Frontal cortex (tissue), 4 donors: ENCODE results near the gene ZFHX2. TPM values are rescaled to one million over a fixed set of nuclear protein-coding genes. Genes with fewer than 3 reads are reported as not detected.
A peak's percentile ranks its signal among the peaks of the same experiment; 100 is the strongest.

Source experiments
- DNase-seq, 2 donors: peaks; one replicate each; pipeline ENCODE4 v3.0.0; 2012; ENCODE audit warnings: low spot score in 2 of 2
- FAIRE-seq: peaks from 2 replicates; lab custom pipeline; 2012; peaks lifted over from hg19 to GRCh38; lab: Jason Lieb, UNC
- total RNA-seq: library from RNA; depleted of rRNA; stranded (reverse); fragments of >200 nt; gene quantifications from one replicate; pipeline ENCODE4 v1.2.3, GENCODE V29; 2014
- donor health status: control.
- donor health status: control.
- donor health status: control.

The ZFHX2 gene
- total RNA-seq, 1 donor from 2014 or later: 1.2 TPM

DNA sequence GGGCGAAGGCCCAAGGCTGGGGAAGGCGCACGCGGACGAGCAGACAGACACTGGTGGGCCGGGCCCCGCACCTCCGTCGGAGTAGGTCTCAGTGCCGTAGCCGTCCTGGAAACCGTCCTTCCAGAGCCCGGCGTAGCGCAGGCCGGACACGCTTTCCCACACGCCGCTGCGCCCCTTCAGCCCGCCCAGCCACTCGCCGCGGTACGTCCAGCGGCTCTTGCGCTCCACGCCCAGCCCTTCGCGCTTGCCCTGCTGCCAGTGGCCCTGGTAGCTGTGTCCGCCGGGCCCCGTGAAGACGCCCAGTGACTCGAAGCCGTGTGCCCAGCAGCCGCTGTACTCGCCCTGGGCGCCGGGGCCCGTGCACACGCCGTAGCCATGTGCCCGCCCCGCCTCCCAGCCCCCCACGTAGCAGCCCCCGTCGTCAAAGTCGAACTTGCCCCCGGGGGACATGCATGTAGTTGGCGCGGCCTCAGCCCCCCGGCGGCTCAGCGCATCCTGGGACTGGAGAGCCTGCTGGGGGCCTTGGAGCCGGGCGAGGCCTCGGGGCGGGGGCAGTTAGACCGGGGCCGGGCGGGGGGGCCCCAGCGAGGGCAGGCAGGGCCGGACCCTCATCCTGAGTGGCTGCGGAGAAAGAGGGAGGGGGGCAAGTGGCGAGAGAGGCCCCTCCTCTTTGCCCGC, 25.6 kb upstream of the ZFHX2 start:
- DNase-seq (peak; percentile 60 to 62), FAIRE-seq (no peak)

DNA sequence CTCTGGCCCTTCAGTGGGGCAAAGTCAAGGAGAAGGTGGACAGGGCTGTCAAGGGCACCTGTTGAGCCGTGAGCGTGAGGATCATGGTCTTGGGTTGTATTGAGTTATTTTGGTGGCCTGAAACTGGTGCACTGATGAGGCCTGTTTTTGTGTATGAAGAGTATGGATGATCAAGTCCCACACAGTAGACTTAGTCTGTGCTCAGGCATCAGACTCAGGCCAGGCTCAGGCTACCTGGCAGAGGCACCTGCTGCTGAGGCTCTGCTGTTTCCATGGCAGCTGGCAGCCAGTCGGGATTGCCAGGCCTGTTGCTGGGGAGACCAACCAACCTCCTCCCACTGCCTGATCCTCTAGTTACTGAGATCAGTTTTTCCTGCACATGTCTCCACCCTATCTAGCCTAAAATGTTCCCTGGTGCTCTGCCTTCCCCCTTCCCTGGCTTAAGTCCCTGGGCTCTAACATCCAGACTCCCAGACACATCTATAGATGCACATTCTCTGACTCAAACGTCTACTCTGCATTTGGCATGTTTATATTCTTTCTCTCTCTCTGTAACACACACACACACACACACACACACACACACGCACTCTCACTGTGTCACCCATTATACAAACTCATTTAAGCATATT, 21.9 kb upstream of the ZFHX2 start:
- no peak for FAIRE-seq
- DNase-seq: no peak

DNA sequence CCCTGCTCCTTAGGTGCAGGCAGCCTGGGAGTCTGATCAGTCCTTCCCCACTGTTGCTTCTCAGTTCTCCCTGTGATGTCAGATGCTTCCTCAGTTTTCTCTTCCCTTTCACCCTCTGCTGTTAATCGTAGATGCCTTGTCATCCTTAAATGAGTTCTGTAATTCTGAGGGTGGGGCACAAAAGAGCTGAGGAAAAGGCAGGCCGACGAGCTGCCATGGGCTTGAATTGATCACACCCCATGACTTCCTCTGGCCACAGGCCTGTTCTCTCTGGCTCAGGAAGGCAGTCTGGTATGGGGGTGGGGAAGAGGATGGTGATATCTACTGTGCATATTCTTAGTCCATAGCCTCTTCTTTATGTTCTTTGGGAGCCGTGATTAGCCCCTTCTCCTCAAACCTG, 21.3 kb upstream of the ZFHX2 start:
- DNase-seq (no peak), FAIRE-seq (no peak)

DNA sequence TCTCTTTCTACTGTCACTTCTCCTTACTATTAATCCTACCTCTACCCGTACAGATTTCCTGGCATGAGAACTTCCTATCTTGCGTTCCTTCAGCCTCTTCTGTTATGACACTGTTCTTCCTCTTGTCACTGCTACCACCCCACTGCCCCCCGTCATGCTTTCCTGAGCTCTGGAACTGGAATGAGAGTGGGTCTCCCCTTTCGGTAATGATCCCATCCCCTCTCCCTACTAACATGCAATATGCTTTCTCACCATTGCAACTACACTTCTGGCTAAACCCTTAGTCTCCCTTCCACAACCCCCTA, 20.9 kb upstream of the ZFHX2 start:
- no peak for FAIRE-seq
- no peak for DNase-seq

DNA sequence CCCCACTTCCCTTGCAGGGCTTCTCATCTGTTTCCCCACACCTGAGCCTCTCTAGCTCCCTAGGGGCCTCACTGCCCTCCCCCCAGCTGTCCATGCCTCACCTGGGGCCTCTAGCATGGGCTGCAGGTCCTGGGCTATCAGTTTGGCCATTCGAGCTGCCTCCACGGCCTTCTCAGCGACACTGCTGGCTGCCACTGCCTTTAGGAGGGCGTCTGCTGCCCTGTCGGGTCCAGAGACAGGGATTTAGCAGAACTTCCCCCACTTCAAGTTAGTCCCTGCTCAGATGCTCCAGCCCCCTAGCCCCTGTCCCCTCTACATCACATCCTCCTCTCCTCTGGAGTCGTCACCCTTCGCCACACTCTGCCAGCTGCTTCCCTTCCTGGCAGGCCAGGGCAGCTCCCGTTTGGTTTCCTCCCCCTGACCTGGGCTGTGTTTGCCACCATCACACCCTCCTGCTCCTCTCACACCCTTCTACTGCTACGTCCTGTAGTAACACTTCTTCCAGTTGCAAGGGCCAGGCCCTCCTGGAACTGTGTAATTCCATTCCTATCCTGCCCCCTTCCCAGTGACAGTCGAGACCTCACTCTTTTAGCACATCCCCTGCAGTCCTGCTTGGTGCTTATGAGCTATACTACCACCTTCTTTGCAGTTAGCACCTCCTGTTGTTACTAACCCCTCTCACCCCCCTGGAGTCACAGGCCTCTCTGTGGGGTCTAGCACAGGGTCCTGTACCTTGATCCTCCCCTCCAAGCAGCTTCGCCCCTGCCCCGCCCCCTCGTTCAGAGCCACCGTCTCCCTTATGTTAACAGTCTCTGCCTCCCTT, 20.3 kb upstream of the ZFHX2 start:
- FAIRE-seq (no peak), DNase-seq (no peak)

DNA sequence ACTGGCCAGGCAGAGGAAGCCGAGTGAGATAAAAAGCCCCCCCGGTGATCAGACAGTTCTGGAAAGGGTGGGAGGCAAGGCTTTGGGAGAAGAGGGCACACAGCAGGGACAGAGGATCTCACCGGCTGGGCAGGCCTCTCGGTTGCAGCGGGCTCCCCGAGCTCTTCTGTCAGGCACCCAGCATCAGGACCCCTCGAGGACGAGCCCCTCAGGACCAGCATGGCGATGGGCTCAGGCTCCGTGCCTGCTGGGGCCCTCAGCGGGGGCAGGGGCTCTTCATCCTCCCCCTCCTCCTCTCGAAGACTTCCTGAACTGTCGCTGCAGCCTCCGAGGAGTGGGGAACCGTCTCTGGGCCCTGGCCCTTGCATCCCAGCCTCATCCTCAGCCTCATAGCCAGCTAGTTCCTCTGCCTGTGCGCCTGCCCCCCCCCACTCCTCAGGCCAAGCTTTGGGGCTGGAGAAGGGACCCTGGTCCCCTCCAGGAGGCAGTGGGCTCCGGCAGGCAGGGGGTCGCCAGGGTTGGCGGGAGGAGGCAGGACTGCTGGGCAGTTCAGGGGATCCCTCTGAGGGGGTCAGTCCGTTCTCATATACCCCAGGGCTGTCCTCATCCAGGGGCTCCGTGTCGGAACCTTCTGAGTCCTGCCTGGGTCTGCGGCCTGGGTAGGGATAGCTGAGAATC, 19.4 kb upstream of the ZFHX2 start:
- DNase-seq (no peak), FAIRE-seq (no peak)

DNA sequence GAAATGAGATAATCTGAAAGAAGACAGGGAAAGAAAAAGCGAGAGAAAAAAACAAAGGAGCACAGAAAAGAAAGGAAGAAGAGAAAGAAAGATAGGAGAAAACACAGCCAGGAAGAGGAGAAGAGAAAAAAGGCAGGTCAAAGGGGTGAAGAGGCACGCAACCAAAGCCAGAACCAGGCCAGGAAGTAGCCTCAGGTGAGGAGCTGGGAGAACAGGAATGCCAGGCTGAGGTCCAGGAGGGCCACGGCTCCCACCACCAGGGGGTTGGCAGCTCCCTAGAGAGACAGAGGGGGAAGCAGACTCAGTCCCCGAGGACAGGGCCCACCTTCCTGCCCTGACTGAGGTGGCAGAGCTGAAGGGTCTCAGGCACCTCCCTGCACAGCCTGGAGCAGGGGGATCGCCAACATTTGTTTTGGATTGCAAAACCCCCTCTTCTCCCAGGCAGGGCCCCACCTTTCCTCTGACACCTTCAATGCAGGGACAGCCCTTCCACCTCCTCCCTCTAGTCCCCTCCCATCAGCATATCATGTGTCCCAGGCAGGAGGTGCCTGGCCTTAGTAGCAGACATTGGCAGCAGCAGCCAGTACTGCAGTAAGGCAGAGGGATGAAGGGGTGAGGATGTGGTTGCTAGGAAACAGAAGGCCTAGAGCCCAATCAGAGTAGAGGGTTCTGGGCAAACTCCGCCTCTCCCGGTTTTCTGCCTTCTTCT, 18.0 kb upstream of the ZFHX2 start:
- FAIRE-seq: no peak
- DNase-seq: peak in 1 of 2 donors; percentile 56

DNA sequence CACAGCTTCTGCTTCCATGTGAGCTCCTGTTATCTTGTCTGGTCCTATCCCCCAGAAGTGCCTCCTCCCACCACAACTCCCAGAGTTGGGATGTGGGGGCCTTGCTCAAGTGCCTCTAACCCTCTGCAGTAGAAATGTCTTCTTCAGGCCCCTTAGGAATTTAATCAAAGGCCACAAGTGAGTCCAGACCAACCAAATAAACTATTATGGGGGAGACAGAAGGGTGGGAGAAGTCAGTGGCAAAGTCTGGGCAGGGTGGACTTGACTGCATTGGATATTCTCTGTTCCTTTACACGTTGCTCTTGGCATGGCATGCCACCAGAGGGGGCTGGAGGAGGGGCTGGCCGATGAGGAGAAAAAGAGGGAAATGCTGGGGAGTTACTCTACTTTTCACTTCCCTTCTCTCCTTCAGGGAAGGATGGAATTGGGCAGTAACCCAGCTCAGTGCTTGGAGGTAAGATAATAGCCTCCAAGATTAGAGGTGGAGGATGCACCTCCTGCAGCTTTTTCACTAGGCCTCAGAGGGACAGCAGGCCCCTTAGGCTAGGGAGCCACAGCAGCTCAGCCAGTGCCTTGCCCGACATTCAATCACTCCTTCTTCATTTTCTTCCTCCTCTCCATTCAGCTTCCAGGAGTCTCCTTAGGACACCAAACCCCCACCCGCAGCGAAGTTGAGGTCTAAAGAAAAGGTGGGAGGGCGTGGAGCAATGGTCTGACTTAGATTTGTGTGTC, 17.2 kb upstream of the ZFHX2 start:
- DNase-seq (no peak), FAIRE-seq (no peak)

DNA sequence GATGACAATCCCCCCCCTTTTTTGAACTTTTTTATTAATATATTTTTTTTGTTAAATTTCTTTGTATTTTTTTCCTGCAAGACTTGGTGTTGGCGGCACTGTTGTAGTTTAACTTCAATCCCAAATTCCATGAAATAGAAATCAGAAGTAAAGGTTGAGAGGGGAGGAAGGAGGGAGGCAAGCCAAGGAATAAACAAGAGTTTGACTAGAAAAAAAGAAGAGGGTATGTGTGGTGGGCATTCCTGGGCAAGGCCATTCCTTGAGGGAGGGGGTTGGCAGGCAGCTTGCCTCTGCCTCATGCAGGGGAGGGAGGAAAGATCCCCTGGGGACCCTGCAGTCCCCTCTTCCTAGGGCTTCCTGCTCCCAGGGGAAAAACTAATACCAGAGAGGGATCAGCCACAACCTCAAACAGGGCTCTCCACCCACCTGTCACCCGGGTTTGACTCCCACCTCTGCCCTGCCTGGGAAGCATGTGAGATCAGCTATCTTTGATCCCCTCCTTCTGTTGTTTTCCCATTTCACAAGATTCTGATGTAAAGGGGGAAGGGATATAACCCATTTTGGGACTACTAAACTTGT, 16.5 kb upstream of the ZFHX2 start:
- FAIRE-seq: no peak
- no peak for DNase-seq

DNA sequence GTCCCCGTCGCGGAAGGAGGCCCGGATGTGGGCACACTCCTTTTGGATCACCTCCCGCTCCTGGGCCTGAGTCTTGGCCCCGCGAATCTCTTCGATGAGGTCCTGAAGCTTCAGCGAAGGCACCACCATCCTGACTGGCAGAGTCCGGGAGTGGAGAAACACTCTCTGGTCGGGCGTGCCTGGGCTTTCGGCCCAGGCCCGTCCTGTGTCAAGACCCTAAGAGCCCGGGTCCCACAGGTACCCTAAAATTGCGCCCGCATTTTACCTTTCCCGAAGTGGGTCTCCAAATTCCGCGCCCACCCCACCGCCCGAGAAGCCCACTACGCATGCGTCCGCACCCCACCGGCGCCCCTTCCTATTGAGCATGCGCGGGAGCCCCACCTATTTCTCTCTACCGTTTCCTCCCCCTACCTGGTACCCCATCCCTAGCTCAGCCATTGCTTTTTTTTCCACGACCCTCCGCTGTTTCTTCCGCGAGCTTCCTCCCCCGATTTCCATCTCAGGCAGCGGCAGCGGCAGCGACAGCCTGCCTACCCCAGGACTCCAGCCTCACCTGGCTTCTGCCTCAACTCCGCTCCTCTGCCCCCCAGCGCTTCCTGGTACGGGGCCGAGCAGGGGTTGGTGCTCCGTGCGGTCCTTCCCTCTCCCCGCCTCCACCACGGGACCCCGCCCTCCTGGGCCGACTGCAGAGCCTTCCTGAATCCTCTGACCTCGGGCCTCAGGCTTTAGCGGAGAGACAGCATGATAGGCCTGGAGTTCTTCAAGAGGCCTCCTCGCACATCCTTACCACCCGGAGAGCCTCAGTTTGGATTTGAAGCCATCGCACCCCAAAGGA, 15.8 kb upstream of the ZFHX2 start, which contains the start of gene AP1G2:
Gene AP1G2 (minus strand): TSS at position 606 of the 835 bp plus-strand sequence. CDS start 477 bp downstream, at position 129.
- DNase-seq (peak in 1 of 2 donors; percentile 67), FAIRE-seq (no peak)

DNA sequence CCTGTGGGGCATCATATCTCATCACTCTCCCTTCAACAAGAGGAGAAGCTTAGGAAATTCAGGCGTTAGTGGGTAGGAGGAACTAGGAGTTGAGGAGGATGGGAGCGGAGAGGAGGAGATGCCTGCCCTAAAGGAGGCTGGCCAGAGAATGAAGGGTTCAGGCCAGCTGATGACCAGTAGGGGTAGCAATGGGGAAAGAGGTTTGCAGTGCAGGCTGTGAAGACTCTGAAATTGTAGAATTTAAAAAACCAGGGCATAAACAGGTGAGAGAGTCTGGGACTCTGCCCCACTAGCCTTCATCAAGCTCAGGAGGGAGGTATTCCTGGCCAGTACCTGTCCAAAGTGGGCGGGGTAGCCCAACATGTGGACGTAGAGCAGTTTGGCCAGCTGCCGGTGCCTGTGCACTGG, 15.2 kb upstream of the ZFHX2 start:
- no peak for FAIRE-seq
- no peak for DNase-seq

DNA sequence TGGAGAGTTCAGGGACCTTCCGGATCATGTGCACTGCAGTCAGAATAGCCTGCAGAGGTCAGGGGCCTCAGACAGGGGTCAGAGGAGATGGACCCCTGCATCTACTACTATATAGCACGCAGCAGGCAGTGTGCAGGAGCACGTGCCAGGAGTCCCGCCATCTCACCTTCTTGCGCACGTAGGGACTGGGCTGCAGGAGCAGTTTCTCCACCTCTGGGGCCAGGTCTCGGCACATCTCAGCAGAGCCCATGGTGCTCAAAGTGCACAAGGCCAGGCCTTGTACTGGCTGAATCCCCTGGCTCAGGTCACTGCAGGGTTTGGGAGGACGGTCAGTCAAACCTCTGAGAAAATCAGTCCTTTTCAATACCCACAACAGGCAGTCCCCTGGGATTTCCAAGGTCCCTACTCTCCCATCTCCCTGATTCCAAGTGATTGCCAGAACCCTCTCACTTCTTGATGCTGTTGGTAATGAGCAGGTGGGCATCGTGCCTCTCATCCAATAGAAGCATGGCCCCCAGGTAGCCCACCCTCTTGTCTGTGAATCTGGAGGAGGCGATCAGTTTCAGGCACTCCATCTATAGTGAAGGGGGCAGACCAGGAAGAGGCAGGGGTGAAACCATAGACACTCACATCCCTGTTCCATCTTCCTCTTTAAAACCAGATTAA, 14.7 kb upstream of the ZFHX2 start:
- no peak for DNase-seq
- FAIRE-seq: no peak

DNA sequence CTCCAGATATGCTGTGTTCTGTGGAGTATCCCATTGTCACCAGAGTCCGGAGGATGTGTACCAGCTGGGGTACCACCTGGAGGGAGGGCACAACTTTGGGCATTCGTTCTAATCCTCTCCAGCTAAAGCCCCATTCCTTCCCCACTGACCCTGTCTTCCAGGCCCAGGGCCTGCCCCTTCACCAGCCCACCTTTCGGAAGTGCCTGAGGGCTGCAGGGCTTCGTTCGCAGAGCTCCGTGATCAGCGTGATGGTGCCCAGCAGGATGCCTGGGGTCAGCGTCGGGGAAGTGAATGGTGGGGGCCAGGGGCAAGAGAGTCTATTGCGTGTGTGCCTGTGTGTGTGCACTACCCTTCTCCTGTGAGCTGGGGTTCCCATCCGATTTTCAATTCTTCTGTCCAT, 14.1 kb upstream of the ZFHX2 start:
- DNase-seq: no peak
- no peak for FAIRE-seq

DNA sequence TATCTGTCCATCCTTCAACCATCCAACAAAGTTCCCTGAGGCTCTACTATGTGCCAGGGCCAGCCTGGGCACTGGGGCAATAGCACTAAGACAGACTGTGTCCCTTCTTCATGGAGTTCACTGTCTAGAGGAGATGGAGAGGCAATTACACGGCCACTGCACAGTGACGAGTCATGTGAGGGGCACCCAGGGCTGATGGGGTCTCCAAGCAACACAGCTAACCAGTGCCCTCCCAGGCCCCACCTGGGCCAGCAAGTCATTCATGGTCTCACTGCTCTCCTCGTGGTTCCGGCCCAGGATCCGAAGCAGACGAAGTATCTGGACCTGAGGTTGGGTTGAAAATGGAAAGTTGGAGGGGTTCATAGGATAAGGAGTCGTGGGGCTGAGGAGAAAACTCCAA, 13.3 kb upstream of the ZFHX2 start:
- DNase-seq: no peak
- no peak for FAIRE-seq

DNA sequence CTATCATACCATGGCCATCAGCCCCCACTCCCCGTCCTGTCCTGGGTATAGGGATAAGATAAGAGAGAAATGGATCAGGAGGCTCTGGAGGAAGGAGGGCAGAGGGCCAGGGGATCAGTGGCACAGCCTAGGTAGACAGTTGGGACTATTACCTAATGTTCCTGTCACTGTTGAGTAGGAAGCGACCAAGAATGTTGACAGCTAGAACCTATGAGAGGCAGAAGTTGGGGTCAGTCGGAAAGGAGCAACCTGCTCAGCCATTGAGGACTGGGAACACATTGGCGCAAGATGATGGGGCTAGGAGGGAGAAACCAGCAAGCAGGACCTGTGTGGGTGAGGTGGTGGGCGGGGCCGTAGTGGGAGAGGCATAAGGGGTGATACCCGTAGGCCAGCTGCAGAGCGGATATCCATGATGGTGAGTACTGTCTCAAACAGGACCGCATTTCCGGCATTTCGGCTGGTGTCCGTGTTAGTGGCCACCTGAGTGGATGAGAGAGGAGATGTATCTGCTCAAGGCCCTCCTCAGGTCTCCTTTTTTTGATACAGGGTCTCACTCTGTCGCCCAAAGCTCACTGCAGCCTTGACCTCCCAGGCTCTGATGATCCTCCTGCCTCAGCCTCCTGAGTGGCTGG, 12.7 kb upstream of the ZFHX2 start:
- FAIRE-seq (no peak), DNase-seq (no peak)

DNA sequence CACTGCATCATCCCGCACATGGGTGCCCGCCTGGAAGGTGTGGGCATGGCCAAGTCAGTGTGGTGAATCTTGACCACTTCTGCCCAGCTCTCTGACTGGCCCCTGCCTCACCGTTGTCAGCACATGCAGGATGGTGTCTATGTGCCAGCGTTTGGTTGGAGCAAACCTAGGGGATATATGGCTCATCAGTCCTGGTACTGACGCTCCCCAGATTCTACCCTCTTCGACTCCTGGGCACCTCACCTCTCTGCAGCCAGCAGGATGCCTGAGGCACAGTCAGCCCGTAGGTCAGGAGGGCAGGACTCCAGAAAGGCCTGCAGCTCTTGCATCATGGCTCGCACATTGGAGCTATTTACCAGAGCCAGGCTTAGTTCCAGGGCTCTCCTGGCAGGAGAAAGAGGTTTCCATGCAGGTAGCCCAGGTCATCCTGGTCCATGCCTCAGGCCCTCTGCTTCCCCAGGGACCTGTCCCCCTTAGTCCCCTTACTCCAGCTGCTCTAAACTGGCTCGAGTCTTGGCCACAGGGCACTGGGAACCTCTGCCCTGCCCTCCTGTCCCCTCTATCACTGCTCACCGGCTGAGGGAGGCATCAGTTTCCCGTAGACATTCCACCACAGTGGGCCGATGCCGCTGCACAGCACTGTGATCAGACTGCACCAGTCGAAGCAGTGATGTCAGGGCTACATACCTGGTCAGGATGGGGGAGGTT, 12.1 kb upstream of the ZFHX2 start:
- no peak for DNase-seq
- FAIRE-seq: no peak
